Tibial nerve (tissue), 4 donors: Measurements from ENCODE around the gene NR3C1.
A peak's percentile ranks its signal among the peaks of the same experiment; 100 is the strongest.

Experiments
- CTCF ChIP-seq, 5 experiments: fragments of 200-600 bp in 3 of 5; fragments of 450-650 bp in 2 of 5; sonication (generic) in 3 of 5; IDR thresholded peaks; one replicate each; pipeline ENCODE4 v1.5.1; 2016 to 2019; ENCODE audit warnings: antibody characterized with exemption in 5 of 5, mild to moderate bottlenecking in 3 of 5, moderate library complexity in 2 of 5
- EP300 ChIP-seq, 2 donors: sonication (generic); formaldehyde crosslinking; IDR thresholded peaks; one replicate each; pipeline ENCODE4 v1.6.1; 2017; ENCODE audit warnings: antibody characterized with exemption in 2 of 2, mild to moderate bottlenecking in 1 of 2

- TF ChIP-seq EP300 (IDR thresholded peaks at IDR 0.05): peak in 1 of 2 donors; percentile 85
- no peak for TF ChIP-seq CTCF (IDR thresholded peaks at IDR 0.05)
Measured at GRCh38 chr5:143403334-143403592, 223 bp downstream of the NR3C1 start.
